ENCODE data around the gene DNAJC8. TPM values are rescaled to one million over a fixed set of nuclear protein-coding genes. Genes with fewer than 3 reads are reported as not detected.

DNAJC8 gene
- total and polyA plus RNA-seq, 2 of the 8 experiments (the other 6 are each of a cell fraction or from before 2014, with no cell fraction given): 116 to 134 TPM

GRCh38 chr1:28176492-28177470 lies 56.0 kb downstream of the DNAJC8 start, which contains the start of gene PTAFR:
PTAFR (minus strand) TSS chr1:28176690; CDS start chr1:28151021, 25,669 bp downstream.
- H4K5ac ChIP-seq (ENCODE audit: insufficient read length, low read depth, low read length): no peak within 1 kb of the TSS
- no peak within 1 kb of the TSS; the same call in 1 of the 2 replicates for H3K27ac ChIP-seq (ENCODE audit: low read depth, low read length)
- H4K20me1 ChIP-seq (replicated peaks in 1 of 2; ENCODE audit: control insufficient read depth in 1 of 2, insufficient read depth in 2 of 2, low read length in 2 of 2): no peaks in the 10 kb centered on the region
- H2BK5ac ChIP-seq (ENCODE audit: low read depth, low read length): 0 out of 2 replicates have a peak within 1 kb of the TSS, but pooled peaks have one; percentile 16
- no peaks in the 10 kb centered on the region for H3K79me1 ChIP-seq (ENCODE audit: low read depth, low read length)
- no peak within 1 kb of the TSS for H3K4ac ChIP-seq (replicated peaks; ENCODE audit: insufficient read length, low read depth, low read length)
- FAIRE-seq (no peak), DNase-seq (ENCODE audit: low read depth in 1 of 2, low spot score in 2 of 2) (no peak)
- ChIA-PET POLR2A (ENCODE audit: partially characterized antibody) (interaction anchor here (1.0 to 1.3 kb wide), 2 partner anchors 15 to 17 kb away, joined by 4 to 5 read pairs; no protein-coding TSS in a partner anchor), CTCF (ENCODE audit: partially characterized antibody) (interaction anchor here (0.7 to 1.0 kb wide), 3 partner anchors 11 to 55 kb away, joined by 3 to 4 read pairs (median 3); no protein-coding TSS in a partner anchor)
- no peak within 1 kb of the TSS; the same call in 1 of the 2 replicates for H3K18ac ChIP-seq (ENCODE audit: extremely low read depth, low read length)
- no peak within 1 kb of the TSS for H2AK5ac ChIP-seq (ENCODE audit: low read depth, low read length)
- H2BK120ac ChIP-seq (replicated peaks; ENCODE audit: low read depth, low read length): no peak within 1 kb of the TSS
- H2BK12ac ChIP-seq (ENCODE audit: low read depth, low read length): 0 out of 2 replicates have a peak within 1 kb of the TSS, but pooled peaks have one; percentile 17
- H3K23ac ChIP-seq (ENCODE audit: insufficient read length): no peak within 1 kb of the TSS
- H3K27me3 ChIP-seq (replicated peaks in 1 of 4; ENCODE audit: control insufficient read depth in 3 of 4, extremely low read depth in 1 of 4, insufficient read depth in 3 of 4, low read length in 3 of 4): no peaks in the 10 kb centered on the region
- H4K8ac ChIP-seq (ENCODE audit: extremely low read depth, insufficient read depth, low read length): peak within 1 kb of the TSS; percentile 39; the same call in 1 of the 2 replicates
- H3K36me3 ChIP-seq (ENCODE audit: control insufficient read depth in 2 of 4, insufficient read depth in 4 of 4, low read length in 3 of 4): no peaks in the 10 kb centered on the region
- H3K9ac ChIP-seq (replicated peaks in 1 of 4; ENCODE audit: extremely low read depth in 1 of 4, low read depth in 3 of 4, low read length in 3 of 4): no peak within 1 kb of the TSS; a peak in 1 of 7 replicates
- no peaks in the 10 kb centered on the region for H3K23me2 ChIP-seq (ENCODE audit: low read depth, low read length)
- no peaks in the 10 kb centered on the region for H3K9me3 ChIP-seq (ENCODE audit: insufficient read depth in 2 of 2, low read depth in 1 of 2, low read length in 1 of 2)
- H2BK15ac ChIP-seq (ENCODE audit: low read length): 0 out of 2 replicates have a peak within 1 kb of the TSS, but pooled peaks have one; percentile 46
- 82% methylated on average over 18 of the region's 18 CpGs; no CpG with 5 or more reads in 1 of the 2 experiments for WGBS, 2 experiments (ENCODE audit: extremely low coverage in 1 of 2, insufficient coverage in 1 of 2, insufficient read length in 1 of 2, insufficient replicate concordance in 2 of 2, low coverage in 1 of 2, low lambda C conversion rate in 2 of 2, missing lambda C conversion rate in 1 of 2)
- H3K14ac ChIP-seq (ENCODE audit: insufficient read length): no peak within 1 kb of the TSS
- H2AFZ ChIP-seq (ENCODE audit: low read length): peak within 1 kb of the TSS; percentile 54
- H3K56ac ChIP-seq (replicated peaks; ENCODE audit: insufficient read length, low read depth, low read length): no peak within 1 kb of the TSS
- H3K79me2 ChIP-seq (ENCODE audit: control insufficient read depth in 1 of 2, insufficient read depth in 2 of 2, low read length in 2 of 2): no peaks in the 10 kb centered on the region
- H3K4me3 ChIP-seq (ENCODE audit: extremely low read depth in 1 of 4, insufficient read depth in 2 of 4, low read depth in 3 of 4, low read length in 4 of 4): no peak within 1 kb of the TSS
- TF ChIP-seq CTCF (IDR thresholded peaks at IDR 0.05; ENCODE audit: control extremely low read depth in 1 of 3, insufficient read depth in 1 of 3, low read depth in 1 of 3, low read length in 3 of 3) (no peak), EP300 (IDR thresholded peaks at IDR 0.05; ENCODE audit: borderline replicate concordance in 1 of 2, low read depth in 2 of 2, low read length in 2 of 2) (peak in 1 of 2 experiments; percentile 28; a peak in 1 of 3 replicates)
- H4K91ac ChIP-seq (replicated peaks; ENCODE audit: insufficient read length, low read length): no peak within 1 kb of the TSS
- H3K4me1 ChIP-seq (replicated peaks in 1 of 4; ENCODE audit: control insufficient read depth in 3 of 4, insufficient read depth in 4 of 4, low read length in 3 of 4): peaks cover 0 to 3% (median 0%) of the 10 kb centered on the region in 4 experiments; a peak in 1 of 7 replicates
- no peak within 1 kb of the TSS for H3K4me2 ChIP-seq (ENCODE audit: insufficient read depth in 1 of 2, low read depth in 2 of 2, low read length in 2 of 2)
- H2BK20ac ChIP-seq (ENCODE audit: low read length): no peak within 1 kb of the TSS
